Lung (tissue), 12 donors: ENCODE measurements around the gene TYRP1. TPM values are rescaled to one million over a fixed set of nuclear protein-coding genes. Genes with fewer than 3 reads are reported as not detected.

ENCODE experiments used
- ATAC-seq: fragments of 200-7000 bp; cut with Tn5 transposase; one replicate; pipeline ENCODE4 v1.9.1; 2020; ENCODE audit warnings: moderate number of reproducible peaks; ENCODE audit not compliant: insufficient read depth, low FRiP score
- DNase-seq, 3 donors: peaks; one replicate each; pipeline ENCODE4 v3.0.0-alpha.2; 2013 to 2017
- H3K27ac ChIP-seq, 2 donors: one replicate each; pipeline ENCODE4 v1.5.1; 2013; ENCODE audit warnings: mild to moderate bottlenecking in 2 of 2, moderate library complexity in 2 of 2, control low read depth in 1 of 2, inconsistent platforms in 1 of 2, low read depth in 1 of 2, low read length in 1 of 2
- H3K27me3 ChIP-seq, 3 donors: one replicate each; pipeline ENCODE4 v1.5.1; 2013; ENCODE audit warnings: low read length in 2 of 3; ENCODE audit not compliant: control insufficient read depth in 3 of 3, insufficient read depth in 3 of 3
- H3K36me3 ChIP-seq, 4 donors: one replicate each; pipeline ENCODE4 v1.5.1; 2013; ENCODE audit warnings: low read length in 4 of 4, mild to moderate bottlenecking in 1 of 4, moderate library complexity in 1 of 4; ENCODE audit not compliant: control insufficient read depth in 4 of 4, insufficient read depth in 4 of 4
- H3K4me1 ChIP-seq, 5 donors: one replicate each; pipeline ENCODE4 v1.5.1; 2013; ENCODE audit warnings: low read length in 5 of 5, mild to moderate bottlenecking in 2 of 5, moderate library complexity in 1 of 5; ENCODE audit not compliant: control insufficient read depth in 5 of 5, insufficient read depth in 5 of 5
- H3K4me3 ChIP-seq: one replicate; pipeline ENCODE4 v1.5.1; 2013; ENCODE audit warnings: mild to moderate bottlenecking, control low read depth, moderate library complexity
- H3K9ac ChIP-seq, 2 donors: one replicate each; pipeline ENCODE4 v1.5.1; 2013; ENCODE audit warnings: low read length in 2 of 2, control low read depth in 1 of 2; ENCODE audit not compliant: insufficient read depth in 1 of 2
- H3K9me3 ChIP-seq, 4 donors: one replicate each; pipeline ENCODE4 v1.5.1; 2013; ENCODE audit warnings: low read length in 3 of 4, mild to moderate bottlenecking in 1 of 4, moderate library complexity in 1 of 4; ENCODE audit not compliant: control insufficient read depth in 4 of 4, insufficient read depth in 3 of 4
- CTCF ChIP-seq: IDR thresholded peaks from 2 replicates; pipeline ENCODE4 v1.5.1; 2012; ENCODE audit warnings: mild to moderate bottlenecking; ENCODE audit errors: control extremely low read depth, extremely low read depth
- WGBS, 2 donors: extraction: QIAGEN DNeasy Blood & Tissue Kit; methylation state at CpG; one replicate each; pipeline ENCODE4 v1.1.7; 2013; 5-methylcytosine and 5-hydroxymethylcytosine counted together
- polyA plus RNA-seq, 2 donors: library from polyadenylated mRNA; stranded (reverse); fragments of 200-250 nt; gene quantifications; one replicate each; pipeline ENCODE4 v1.2.1, GENCODE V29; 2013
- total RNA-seq, 2 donors: library from RNA; depleted of rRNA in 1 of 2; stranded (reverse); fragments of >200 nt in 1 of 2; gene quantifications; one replicate each; pipeline ENCODE4 v1.2.1, GENCODE V29; 2014 to 2021
- donor health status: control.
- donor health status: control.
- donor health status: Bipolar disorder and iron deficiency.
- donor health status: healthy.
- donor health status: DM: yes; HTN: yes; CAD: no.

The TYRP1 gene
- total and polyA plus RNA-seq, 4 donors, result 0.59 to 5.1 (median 1.3) TPM

DNA sequence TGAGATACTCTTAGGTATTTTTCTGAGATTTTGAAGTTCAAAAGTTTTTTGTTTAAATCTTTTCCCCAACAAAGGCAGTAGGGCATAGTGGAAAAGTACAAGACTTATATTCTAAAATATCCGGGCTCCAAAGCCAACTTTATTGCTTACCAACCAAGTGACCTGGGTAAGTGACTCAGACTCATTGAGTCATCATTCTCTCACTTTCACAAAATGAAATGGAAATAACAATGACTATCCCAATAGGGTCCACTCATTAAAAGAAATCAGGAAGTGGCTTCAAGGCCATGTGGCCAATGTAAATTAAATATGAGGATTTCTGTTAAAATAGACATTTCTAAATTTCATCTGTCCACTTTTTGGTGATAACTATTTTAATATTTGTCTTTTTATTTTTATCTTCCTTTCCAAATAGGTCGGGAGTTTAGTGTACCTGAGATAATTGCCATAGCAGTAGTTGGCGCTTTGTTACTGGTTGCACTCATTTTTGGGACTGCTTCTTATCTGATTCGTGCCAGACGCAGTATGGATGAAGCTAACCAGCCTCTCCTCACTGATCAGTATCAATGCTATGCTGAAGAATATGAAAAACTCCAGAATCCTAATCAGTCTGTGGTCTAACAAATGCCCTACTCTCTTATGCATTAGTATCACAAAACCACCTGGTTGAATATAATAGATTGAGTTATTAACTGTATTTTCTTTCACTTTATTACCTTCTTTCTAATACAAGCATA lies 15.5 kb downstream of the TYRP1 start:
- no peak overlapping the region for H3K9ac ChIP-seq
- H3K4me1 ChIP-seq, result no peaks in the 10 kb centered on the region
- H3K27ac ChIP-seq, result no peak overlapping the region
- no peak for TF ChIP-seq CTCF
- WGBS, 2 donors, result 92 to 93% methylated on average over 5 of the region's 5 CpGs
- H3K9me3 ChIP-seq, result no peaks in the 10 kb centered on the region
- no peaks in the 10 kb centered on the region for H3K36me3 ChIP-seq
- DNase-seq (no peak), ATAC-seq (no peak)
- no peaks in the 10 kb centered on the region for H3K27me3 ChIP-seq
- no peak overlapping the region for H3K4me3 ChIP-seq

GRCh38 chr9:12712532-12712931 lies 19.3 kb downstream of the TYRP1 start:
- no peaks in the 10 kb centered on the region for H3K4me1 ChIP-seq
- H3K36me3 ChIP-seq, result no peaks in the 10 kb centered on the region
- no peaks in the 10 kb centered on the region for H3K9me3 ChIP-seq
- no peak for TF ChIP-seq CTCF
- no peaks in the 10 kb centered on the region for H3K27me3 ChIP-seq
- 88 to 94% methylated on average over 2 of the region's 2 CpGs for WGBS, 2 donors
- no peak for ATAC-seq
- no peak overlapping the region for H3K4me3 ChIP-seq
- H3K27ac ChIP-seq, result no peak overlapping the region
- no peak overlapping the region for H3K9ac ChIP-seq
- DNase-seq, result no peak

DNA sequence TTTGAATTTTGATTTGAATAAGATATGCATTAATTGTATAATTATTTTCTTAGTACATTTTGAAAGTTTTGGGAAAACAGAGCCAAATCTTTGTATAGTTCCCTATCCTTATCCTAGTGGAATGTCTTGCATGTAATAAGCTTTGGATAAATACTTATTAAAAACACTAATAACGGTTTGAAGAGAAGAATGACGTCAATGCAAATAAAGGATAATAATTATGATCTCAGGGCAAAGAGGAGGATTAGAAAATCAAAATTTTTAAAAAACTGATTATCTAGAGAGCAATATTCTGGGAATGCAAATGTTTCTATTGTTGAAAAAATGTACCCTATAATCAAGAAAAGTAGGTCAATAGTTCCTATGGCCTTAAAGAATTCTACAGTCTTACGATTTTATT lies 22.1 kb downstream of the TYRP1 start:
- H3K36me3 ChIP-seq, result no peaks in the 10 kb centered on the region

More for the DNA sequence above, 22.1 kb downstream of the TYRP1 start:
- no peak for TF ChIP-seq CTCF
- H3K4me1 ChIP-seq, result peaks cover 0 to 11% (median 6%) of the 10 kb centered on the region in 5 donors
- H3K4me3 ChIP-seq, result no peak overlapping the region
- no peaks in the 10 kb centered on the region for H3K27me3 ChIP-seq
- WGBS, 2 donors, result 87 to 89% methylated on average over 3 of the region's 3 CpGs
- no peaks in the 10 kb centered on the region for H3K9me3 ChIP-seq
- DNase-seq (no peak), ATAC-seq (no peak)
- no peak overlapping the region for H3K27ac ChIP-seq
- H3K9ac ChIP-seq, result no peak overlapping the region
